ENCODE data around the gene FHIT. TPM values are rescaled to one million over a fixed set of nuclear protein-coding genes. Genes with fewer than 3 reads are reported as not detected.

Gene FHIT
- total and polyA plus RNA-seq, 10 of the 15 experiments (the other 5 are each of a cell fraction or from before 2014, with no cell fraction given) = 4.2 to 14.9 (median 9.4) TPM

GRCh38 chr3:60107275-60107674, 1144.0 kb downstream of the FHIT start:
- no peaks in the 10 kb centered on the region for H4K20me1 ChIP-seq (ENCODE audit: control insufficient read depth, insufficient read depth)
- ChIA-PET POLR2A (no interaction called here), CTCF (interaction anchor here (1.2 kb wide), 1 partner anchor 12 kb away, joined by 3 read pairs; no protein-coding TSS in a partner anchor), SMC1A (ENCODE audit: uncharacterized antibody, unreplicated experiment) (interaction anchor here (0.6 kb wide), 1 partner anchor 41 kb away, joined by 3 read pairs; no protein-coding TSS in a partner anchor), RAD21 (ENCODE audit: unreplicated experiment) (no interaction called here)
- no peaks in the 10 kb centered on the region for H3K27me3 ChIP-seq (replicated peaks in 1 of 2; ENCODE audit: control insufficient read depth in 2 of 2, insufficient read depth in 2 of 2, low read length in 1 of 2)
- no peak overlapping the region for H3K4me2 ChIP-seq (ENCODE audit: control insufficient read depth, insufficient read depth)
- no peak overlapping the region for H3K27ac ChIP-seq (ENCODE audit: control insufficient read depth, insufficient read depth)
- H3K4me1 ChIP-seq (ENCODE audit: control insufficient read depth, insufficient read depth, low read length) = no peaks in the 10 kb centered on the region
- H3K9ac ChIP-seq (ENCODE audit: control insufficient read depth, insufficient read depth, low read length) = no peak overlapping the region
- H3K4me3 ChIP-seq = no peak overlapping the region
- no peak for DNase-seq (ENCODE audit: low read depth, low spot score)
- H3K9me3 ChIP-seq (replicated peaks; ENCODE audit: control insufficient read depth, insufficient read depth, low read length) = no peaks in the 10 kb centered on the region
- intact Hi-C loops (cut with micrococcal nuclease; ENCODE audit: unreplicated experiment) = no loop called here
- ATAC-seq = no peak
- TF ChIP-seq ZNF217 (IDR thresholded peaks at IDR 0.05) (no peak), PKNOX1 (IDR thresholded peaks at IDR 0.05) (no peak), E2F4 (IDR thresholded peaks at IDR 0.05; ENCODE audit: low read depth, low read length) (no peak), POLR2AphosphoS2 (IDR thresholded peaks at IDR 0.05; ENCODE audit: low read depth, low read length) (no peak), KLF5 (IDR thresholded peaks at IDR 0.05; ENCODE audit: partially characterized antibody) (no peak), ASH2L (IDR thresholded peaks at IDR 0.05; ENCODE audit: borderline replicate concordance, low read depth) (no peak), NFXL1 (IDR thresholded peaks at IDR 0.05; ENCODE audit: borderline replicate concordance) (no peak), TAF1 (IDR thresholded peaks at IDR 0.05; ENCODE audit: borderline replicate concordance, low read depth, low read length) (no peak), ZNF687 (IDR thresholded peaks at IDR 0.05) (no peak), YY1 (IDR thresholded peaks at IDR 0.05; ENCODE audit: low read depth, low read length) (no peak), POLR2A (IDR thresholded peaks at IDR 0.05; ENCODE audit: low read depth, low read length) (no peak), BHLHE40 (IDR thresholded peaks at IDR 0.05; ENCODE audit: borderline replicate concordance in 1 of 2, low read depth in 2 of 2, low read length in 1 of 2) (no peak), RAD21 (IDR thresholded peaks at IDR 0.05; ENCODE audit: insufficient read depth, low read depth, low read length) (no peak)
- WGBS (ENCODE audit: insufficient coverage, insufficient replicate concordance, low lambda C conversion rate, missing lambda C conversion rate) = 34% methylated on average over 2 of the region's 2 CpGs
- H3K36me3 ChIP-seq (ENCODE audit: control insufficient read depth in 2 of 2, insufficient read depth in 2 of 2, low read length in 1 of 2) = no peaks in the 10 kb centered on the region
- BruUV-seq (replicated peaks) = no TSS peak
- FAIRE-seq = no peak
- in situ Hi-C loops (cut with MboI) = no loop called here
- no peak overlapping the region for H2AFZ ChIP-seq (ENCODE audit: control insufficient read depth, low read depth, low read length)
- H3K79me2 ChIP-seq (ENCODE audit: control insufficient read depth, insufficient read depth, low read length) = no peaks in the 10 kb centered on the region
